Body of pancreas (tissue), 4 donors: ENCODE measurements around the gene SPRR3. TPM values are rescaled to one million over a fixed set of nuclear protein-coding genes. Genes with fewer than 3 reads are reported as not detected.

ENCODE experiments used
- ATAC-seq: fragments of 150-250 bp; one replicate; pipeline ENCODE4 v1.9.1; 2016
- DNase-seq, 4 donors: peaks; one replicate each; pipeline ENCODE4 v3.0.0-alpha.2; 2019
- H3K27ac ChIP-seq, 4 donors: fragments of 200-600 bp; sonication (generic); 1 replicate in 3 of 4; 2 replicates in 1 of 4; pipeline versions ENCODE4 v1.5.1 to v1.6.1; 2016 to 2019; ENCODE audit warnings: mild to moderate bottlenecking in 1 of 4, mixed read lengths in 1 of 4, moderate library complexity in 1 of 4
- H3K27me3 ChIP-seq, 2 donors: fragments of 200-600 bp; sonication (generic); one replicate each; pipeline ENCODE4 v1.6.0; 2016; ENCODE audit warnings: mild to moderate bottlenecking in 1 of 2
- H3K36me3 ChIP-seq, 2 donors: fragments of 200-600 bp; sonication (generic); replicated peaks in 1 of 2; 2 replicates each; pipeline ENCODE4 v1.5.1; 2016; ENCODE audit warnings: low read depth in 2 of 2; ENCODE audit not compliant: insufficient read depth in 1 of 2
- H3K4me1 ChIP-seq: fragments of 200-600 bp; sonication (generic); one replicate; pipeline ENCODE4 v1.6.0; 2016
- H3K4me3 ChIP-seq, 2 donors: fragments of 200-600 bp; sonication (generic); 1 replicate in 1 of 2; 2 replicates in 1 of 2; pipeline ENCODE4 v1.5.1; 2016 to 2019
- H3K9me3 ChIP-seq, 3 donors: fragments of 200-600 bp; sonication (generic); 1 replicate in 2 of 3; 2 replicates in 1 of 3; pipeline ENCODE4 v1.5.1; 2016
- CTCF ChIP-seq, 7 experiments: fragments of 450-650 bp in 4 of 7; fragments of 200-600 bp in 3 of 7; sonication (generic) in 3 of 7; IDR thresholded peaks; one replicate each; pipeline ENCODE4 v1.5.1; 2016 to 2019; ENCODE audit warnings: antibody characterized with exemption in 7 of 7
- POLR2A ChIP-seq, 3 donors: fragments of 450-650 bp; IDR thresholded peaks; one replicate each; pipeline ENCODE4 v1.6.1; 2016; ENCODE audit warnings: antibody characterized with exemption in 3 of 3, mild to moderate bottlenecking in 2 of 3
- WGBS, 2 donors: methylation state at CpG; one replicate each; pipeline ENCODE4 v1.1.5; 2017; 5-methylcytosine and 5-hydroxymethylcytosine counted together
- intact Hi-C: fragments of 100-400 bp; cut with DNase I; formaldehyde crosslinking; loops from one replicate; pipeline ENCODE4 v1.15.1; 2023
- total RNA-seq, 2 donors: library from RNA; depleted of rRNA; stranded (reverse); fragments of >200 nt; gene quantifications; one replicate each; pipeline ENCODE4 v1.1.0, GENCODE V29; 2016

The SPRR3 gene
- total RNA-seq, 2 donors from 2014 or later = not detected

- WGBS, 2 donors = 84 to 89% methylated on average over 6 of the region's 6 CpGs
- H3K36me3 ChIP-seq = no peaks in the 10 kb centered on the region
- ATAC-seq (no peak), DNase-seq (no peak)
- no peaks in the 10 kb centered on the region for H3K27me3 ChIP-seq
- no peaks in the 10 kb centered on the region for H3K9me3 ChIP-seq
- H3K27ac ChIP-seq = no peak within 1 kb of the TSS
- TF ChIP-seq CTCF (IDR thresholded peaks at IDR 0.05) = no peak
- no peak for TF ChIP-seq POLR2A (IDR thresholded peaks at IDR 0.05)
- H3K4me1 ChIP-seq = no peaks in the 10 kb centered on the region
- intact Hi-C loops = no loop called here
- no peak within 1 kb of the TSS for H3K4me3 ChIP-seq
Measured at GRCh38 chr1:152970495-152970894, 31.1 kb upstream of the SPRR3 start, which contains the start of gene SPRR4. Gene SPRR4 (plus strand): TSS chr1:152970648. CDS start chr1:152971891, 1,243 bp downstream.

GRCh38 chr1:152972196-152972886 lies 29.2 kb upstream of the SPRR3 start:
- Histone ChIP-seq H3K36me3 (no peaks in the 10 kb centered on the region), H3K4me3 (no peak overlapping the region), H3K4me1 (no peaks in the 10 kb centered on the region), H3K27me3 (no peaks in the 10 kb centered on the region), H3K27ac (no peak overlapping the region), H3K9me3 (no peaks in the 10 kb centered on the region)
- 83 to 84% methylated on average over 4 of the region's 4 CpGs for WGBS, 2 donors
- intact Hi-C loops = no loop called here
- no peak for TF ChIP-seq POLR2A (IDR thresholded peaks at IDR 0.05)
- no peak for TF ChIP-seq CTCF (IDR thresholded peaks at IDR 0.05)
- no peak for DNase-seq
- no peak for ATAC-seq

- no peak for ATAC-seq
- intact Hi-C loops = no loop called here
Measured at GRCh38 chr1:152976688-152977087, 24.9 kb upstream of the SPRR3 start.

GRCh38 chr1:152977614-152978013 lies 23.9 kb upstream of the SPRR3 start:
- Histone ChIP-seq H3K27me3 (no peaks in the 10 kb centered on the region), H3K27ac (no peak overlapping the region), H3K4me1 (no peaks in the 10 kb centered on the region), H3K36me3 (no peaks in the 10 kb centered on the region), H3K9me3 (no peaks in the 10 kb centered on the region), H3K4me3 (no peak overlapping the region)
- intact Hi-C loops = no loop called here
- DNase-seq = no peak
- TF ChIP-seq CTCF (IDR thresholded peaks at IDR 0.05) (no peak), POLR2A (IDR thresholded peaks at IDR 0.05) (no peak)
- no peak for ATAC-seq

More at GRCh38 chr1:152976688-152977087, 24.9 kb upstream of the SPRR3 start:
- TF ChIP-seq CTCF (IDR thresholded peaks at IDR 0.05) (no peak), POLR2A (IDR thresholded peaks at IDR 0.05) (no peak)
- 60 to 63% methylated on average over 1 of the region's 1 CpG for WGBS, 2 donors
- Histone ChIP-seq H3K27me3 (no peaks in the 10 kb centered on the region), H3K4me1 (no peaks in the 10 kb centered on the region), H3K4me3 (no peak overlapping the region), H3K9me3 (no peaks in the 10 kb centered on the region), H3K27ac (no peak overlapping the region), H3K36me3 (no peaks in the 10 kb centered on the region)
- DNase-seq = no peak

- Histone ChIP-seq H3K27me3 (no peaks in the 10 kb centered on the region), H3K4me1 (no peaks in the 10 kb centered on the region), H3K27ac (no peak overlapping the region), H3K36me3 (no peaks in the 10 kb centered on the region), H3K4me3 (no peak overlapping the region), H3K9me3 (no peaks in the 10 kb centered on the region)
- no peak for DNase-seq
- intact Hi-C loops = no loop called here
- WGBS, 2 donors = 63 to 67% methylated on average over 1 of the region's 1 CpG
- no peak for TF ChIP-seq POLR2A (IDR thresholded peaks at IDR 0.05)
- no peak for ATAC-seq
Measured at GRCh38 chr1:152980676-152981075, 20.9 kb upstream of the SPRR3 start.
